Breast epithelium (tissue), 3 donors: ENCODE measurements around the gene FMC1.

Experiments used
- CTCF ChIP-seq, 3 donors: fragments of 450-650 bp; IDR thresholded peaks; one replicate each; pipeline ENCODE4 v1.5.1; 2016 to 2017; ENCODE audit warnings: antibody characterized with exemption in 3 of 3, mild to moderate bottlenecking in 3 of 3, moderate library complexity in 3 of 3
- POLR2A ChIP-seq: fragments of 450-650 bp; IDR thresholded peaks from one replicate; pipeline ENCODE4 v1.6.1; 2016; ENCODE audit warnings: antibody characterized with exemption, mild to moderate bottlenecking, moderate library complexity
- POLR2AphosphoS5 ChIP-seq, 3 donors: sonication (generic); formaldehyde crosslinking; IDR thresholded peaks; one replicate each; pipeline ENCODE4 v1.6.1; 2017; ENCODE audit warnings: antibody characterized with exemption in 3 of 3

DNA sequence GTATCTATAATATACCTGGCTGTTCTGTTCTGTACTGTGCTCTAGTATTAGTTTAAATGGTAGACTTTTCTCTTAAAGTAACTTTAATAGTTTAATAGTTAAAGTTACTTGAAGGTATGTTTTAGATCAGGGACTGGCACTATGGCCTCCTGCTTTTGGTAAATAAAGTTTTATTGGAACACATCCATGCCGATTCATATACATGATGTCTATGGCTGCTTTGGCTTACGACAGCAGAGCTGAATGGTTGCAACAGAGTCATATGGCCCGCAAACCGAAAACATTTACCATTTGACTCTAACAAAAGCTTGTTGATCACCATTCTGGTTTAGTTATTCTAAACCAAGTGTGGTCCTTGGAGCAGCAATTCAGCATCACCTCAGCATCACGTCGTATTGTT is 25.3 kb downstream of the FMC1 start:
- TF ChIP-seq CTCF (IDR thresholded peaks at IDR 0.05), result no peak
- TF ChIP-seq POLR2A, result no peak
- TF ChIP-seq POLR2AphosphoS5 (IDR thresholded peaks at IDR 0.05), result no peak
